Spinal cord (tissue), 10 donors: ENCODE measurements around the gene MINK1. TPM values are rescaled to one million over a fixed set of nuclear protein-coding genes. Genes with fewer than 3 reads are reported as not detected.
A peak's percentile ranks its signal among the peaks of the same experiment; 100 is the strongest.

Experiments used
- DNase-seq, 6 donors: peaks; one replicate each; pipeline versions ENCODE4 v3.0.0 to v3.0.0-alpha.2; 2013 to 2015; ENCODE audit warnings: low spot score in 6 of 6, low read depth in 4 of 6
- H3K27ac ChIP-seq: one replicate; pipeline ENCODE4 v1.5.1; 2013; ENCODE audit warnings: low read depth, low read length, control low read depth
- H3K27me3 ChIP-seq: one replicate; pipeline ENCODE4 v1.6.1; 2013; ENCODE audit warnings: low read length; ENCODE audit not compliant: control insufficient read depth, insufficient read depth
- H3K36me3 ChIP-seq: one replicate; pipeline ENCODE4 v1.6.1; 2013; ENCODE audit warnings: low read length; ENCODE audit not compliant: control insufficient read depth, insufficient read depth
- H3K4me1 ChIP-seq: one replicate; pipeline ENCODE4 v1.6.1; 2013; ENCODE audit warnings: low read length; ENCODE audit not compliant: control insufficient read depth, insufficient read depth
- H3K4me3 ChIP-seq: one replicate; pipeline ENCODE4 v1.5.1; 2013; ENCODE audit warnings: low read depth, low read length, control low read depth
- H3K9me3 ChIP-seq: one replicate; pipeline ENCODE4 v1.6.1; 2013; ENCODE audit warnings: low read length; ENCODE audit not compliant: control insufficient read depth, insufficient read depth
- WGBS: methylation state at CpG from one replicate; pipeline ENCODE4 v1.1.5; 2013; ENCODE audit warnings: missing lambda C conversion rate; ENCODE audit not compliant: insufficient coverage; 5-methylcytosine and 5-hydroxymethylcytosine counted together
- polyA plus RNA-seq, 2 donors: library from polyadenylated mRNA; unstranded; fragments of 120-200 nt; gene quantifications; one replicate each; pipeline ENCODE4 v1.2.1, GENCODE V29; 2013; ENCODE audit not compliant: insufficient read length in 2 of 2
- total RNA-seq, 2 donors: library from RNA; depleted of rRNA in 1 of 2; stranded (reverse); fragments of 120-200 nt in 1 of 2; fragments of >200 nt in 1 of 2; gene quantifications; one replicate each; pipeline versions ENCODE4 v1.2.3 to v1.2.4, GENCODE V29; 2013 to 2014
- donor health status: healthy.

The MINK1 gene
- total and polyA plus RNA-seq, 4 donors = 33.5 to 86.2 (median 51.1) TPM

GRCh38 chr17:4895657-4896331, 62.7 kb downstream of the MINK1 start:
- 66% methylated on average over 23 of the region's 27 CpGs for WGBS
- Histone ChIP-seq H3K27me3 (peaks cover 26% of the 10 kb centered on the region), H3K4me3 (no peak overlapping the region), H3K36me3 (peaks cover 90% of the 10 kb centered on the region), H3K9me3 (no peaks in the 10 kb centered on the region), H3K4me1 (peaks cover 26% of the 10 kb centered on the region), H3K27ac (no peak overlapping the region)
- DNase-seq = no peak

GRCh38 chr17:4896332-4897197, 63.4 kb downstream of the MINK1 start:
- peaks cover 34% of the 10 kb centered on the region for H3K4me1 ChIP-seq
- H3K27me3 ChIP-seq = peaks cover 34% of the 10 kb centered on the region
- 85% methylated on average over 13 of the region's 27 CpGs for WGBS
- no peaks in the 10 kb centered on the region for H3K9me3 ChIP-seq
- no peak overlapping the region for H3K4me3 ChIP-seq
- H3K27ac ChIP-seq = no peak overlapping the region
- peaks cover 90% of the 10 kb centered on the region for H3K36me3 ChIP-seq
- DNase-seq = no peak

DNA sequence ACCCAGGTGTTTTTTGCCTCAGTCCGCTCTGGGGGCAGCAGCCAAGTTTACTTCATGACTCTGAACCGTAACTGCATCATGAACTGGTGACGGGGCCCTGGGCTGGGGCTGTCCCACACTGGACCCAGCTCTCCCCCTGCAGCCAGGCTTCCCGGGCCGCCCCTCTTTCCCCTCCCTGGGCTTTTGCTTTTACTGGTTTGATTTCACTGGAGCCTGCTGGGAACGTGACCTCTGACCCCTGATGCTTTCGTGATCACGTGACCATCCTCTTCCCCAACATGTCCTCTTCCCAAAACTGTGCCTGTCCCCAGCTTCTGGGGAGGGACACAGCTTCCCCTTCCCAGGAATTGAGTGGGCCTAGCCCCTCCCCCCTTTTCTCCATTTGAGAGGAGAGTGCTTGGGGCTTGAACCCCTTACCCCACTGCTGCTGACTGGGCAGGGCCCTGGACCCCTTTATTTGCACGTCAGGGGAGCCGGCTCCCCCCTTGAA, 64.1 kb downstream of the MINK1 start:
- Histone ChIP-seq H3K4me3 (no peak overlapping the region), H3K9me3 (no peaks in the 10 kb centered on the region), H3K27ac (no peak overlapping the region), H3K4me1 (peaks cover 41% of the 10 kb centered on the region), H3K27me3 (peaks cover 37% of the 10 kb centered on the region), H3K36me3 (peaks cover 87% of the 10 kb centered on the region)
- WGBS = 79% methylated on average over 8 of the region's 10 CpGs
- DNase-seq = no peak

DNA sequence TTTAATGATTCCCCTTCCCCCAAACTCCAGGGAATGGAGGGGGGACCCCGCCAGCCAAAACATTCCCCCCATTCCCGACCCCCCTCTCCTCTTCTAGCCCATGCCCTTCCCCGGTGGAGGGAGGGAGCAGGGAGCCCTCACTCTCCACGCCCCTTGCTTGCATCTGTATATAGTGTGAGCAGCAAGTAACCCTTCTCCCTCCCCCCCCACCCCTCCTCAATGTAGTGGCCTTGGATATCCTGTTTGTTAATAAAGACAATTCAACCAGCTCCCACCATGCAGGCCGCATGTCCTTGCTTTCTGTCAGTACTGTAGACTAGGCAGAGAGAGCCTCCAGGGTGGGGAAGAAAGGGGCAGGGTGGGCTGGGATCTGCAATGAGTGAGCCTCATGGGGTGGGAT, 64.6 kb downstream of the MINK1 start:
- Histone ChIP-seq H3K27ac (no peak overlapping the region), H3K4me1 (peaks cover 46% of the 10 kb centered on the region), H3K9me3 (no peaks in the 10 kb centered on the region), H3K4me3 (no peak overlapping the region), H3K27me3 (peaks cover 37% of the 10 kb centered on the region), H3K36me3 (peaks cover 82% of the 10 kb centered on the region)
- no peak for DNase-seq
- no CpG with 5 or more reads among the region's 5 CpGs for WGBS

DNA sequence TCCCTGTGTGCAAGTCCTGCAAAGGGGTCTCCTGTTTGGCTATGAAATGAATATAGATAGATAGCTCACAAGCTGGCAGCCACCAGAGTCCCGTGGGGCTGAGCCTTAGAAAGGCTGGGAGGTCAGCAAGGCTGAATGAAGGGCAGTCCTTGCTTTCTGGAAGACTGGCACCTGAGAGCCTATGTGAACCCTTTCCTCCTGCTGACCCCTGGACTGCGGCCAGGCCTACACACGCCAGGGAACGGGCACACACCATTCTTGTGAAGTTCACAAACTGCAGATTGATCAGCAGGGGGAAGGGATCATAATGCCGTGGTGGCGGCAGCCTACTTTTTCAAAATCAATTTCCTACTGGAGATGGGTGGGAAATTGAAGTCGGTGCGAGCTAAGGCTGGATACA, 65.2 kb downstream of the MINK1 start:
- no peaks in the 10 kb centered on the region for H3K9me3 ChIP-seq
- no peak overlapping the region for H3K27ac ChIP-seq
- peaks cover 52% of the 10 kb centered on the region for H3K4me1 ChIP-seq
- DNase-seq = no peak
- H3K4me3 ChIP-seq = no peak overlapping the region
- peaks cover 39% of the 10 kb centered on the region for H3K27me3 ChIP-seq
- 75% methylated on average over 3 of the region's 8 CpGs for WGBS
- peaks cover 76% of the 10 kb centered on the region for H3K36me3 ChIP-seq

DNA sequence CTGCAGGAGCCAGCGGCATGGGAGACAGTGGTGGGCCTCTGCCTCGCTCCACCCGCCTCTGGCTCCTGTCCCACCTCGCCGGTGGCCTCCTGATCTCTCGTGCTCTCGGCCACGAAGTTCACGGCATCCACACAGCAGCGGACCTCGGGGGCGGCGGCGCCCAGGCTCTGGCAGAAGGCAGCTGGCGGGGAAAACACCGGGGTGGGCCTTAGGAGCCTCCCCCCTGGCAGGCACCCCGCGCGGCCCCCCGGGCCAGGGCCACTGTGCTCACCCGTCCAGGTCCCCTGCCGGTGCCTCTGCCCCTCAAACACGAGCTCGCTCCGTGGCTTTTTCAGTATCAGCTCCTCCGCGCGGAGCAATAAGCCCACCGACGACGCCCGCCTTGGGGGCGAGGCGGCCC, 65.8 kb downstream of the MINK1 start:
- no peak for DNase-seq
- H3K9me3 ChIP-seq = no peaks in the 10 kb centered on the region
- no peak overlapping the region for H3K4me3 ChIP-seq
- 21% methylated on average over 34 of the region's 34 CpGs for WGBS
- H3K27ac ChIP-seq = no peak overlapping the region
- peaks cover 39% of the 10 kb centered on the region for H3K27me3 ChIP-seq
- peaks cover 70% of the 10 kb centered on the region for H3K36me3 ChIP-seq
- peaks cover 52% of the 10 kb centered on the region for H3K4me1 ChIP-seq

DNA sequence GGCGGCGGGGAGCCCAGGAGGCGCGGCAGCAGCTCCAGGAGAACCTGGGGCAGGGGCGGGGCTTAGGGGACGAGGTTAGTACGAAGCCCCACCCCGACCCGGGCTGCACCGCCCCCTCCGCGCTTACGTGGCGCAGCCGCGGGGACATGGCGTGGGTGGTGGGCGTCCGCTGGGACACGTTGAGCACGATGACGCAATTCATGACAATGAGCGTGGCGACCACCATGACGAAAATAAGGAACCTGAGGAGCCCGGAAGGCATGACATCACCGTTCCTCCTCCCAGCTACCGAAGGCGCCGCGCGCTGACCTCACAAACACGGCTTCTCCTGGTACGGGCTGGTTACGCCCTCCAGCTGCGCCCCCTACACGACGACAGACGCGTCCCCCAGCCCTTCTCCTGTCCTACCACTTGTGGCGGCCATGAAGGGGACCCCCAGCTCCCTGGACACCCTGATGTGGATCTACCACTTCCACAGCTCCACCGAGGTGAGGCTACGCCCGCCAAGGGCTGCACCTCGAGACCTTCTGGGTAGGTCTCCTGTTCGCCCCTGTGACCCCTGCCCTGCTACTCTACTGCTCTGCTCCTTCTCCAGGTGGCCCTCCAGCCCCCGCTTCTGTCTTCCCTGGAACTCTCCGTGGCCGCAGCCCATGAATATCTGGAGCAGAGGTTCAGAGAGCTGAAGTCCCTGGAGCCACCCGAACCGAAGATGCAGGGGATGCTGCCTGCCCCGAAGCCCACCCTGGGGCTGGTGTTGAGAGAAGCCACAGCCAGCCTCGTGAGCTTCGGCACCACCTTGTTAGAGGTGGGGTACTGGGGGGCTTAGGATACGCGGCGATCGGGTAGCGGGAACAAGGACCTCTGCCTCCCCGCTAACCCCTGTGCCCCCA, 66.4 kb downstream of the MINK1 start, which contains the start of gene C17orf107:
Gene C17orf107 (plus strand): TSS at position 196 of the 890 bp plus-strand sequence. CDS start 227 bp downstream, at position 423.
- Histone ChIP-seq H3K4me1 (peaks cover 52% of the 10 kb centered on the region), H3K27me3 (peaks cover 41% of the 10 kb centered on the region), H3K27ac (no peak within 1 kb of the TSS), H3K9me3 (no peaks in the 10 kb centered on the region), H3K36me3 (peaks cover 64% of the 10 kb centered on the region), H3K4me3 (peak within 1 kb of the TSS; percentile 40)
- peak in 3 of 6 donors; percentile 45 to 90 (median 87) for DNase-seq
- WGBS = 13% methylated on average over 52 of the region's 60 CpGs

DNA sequence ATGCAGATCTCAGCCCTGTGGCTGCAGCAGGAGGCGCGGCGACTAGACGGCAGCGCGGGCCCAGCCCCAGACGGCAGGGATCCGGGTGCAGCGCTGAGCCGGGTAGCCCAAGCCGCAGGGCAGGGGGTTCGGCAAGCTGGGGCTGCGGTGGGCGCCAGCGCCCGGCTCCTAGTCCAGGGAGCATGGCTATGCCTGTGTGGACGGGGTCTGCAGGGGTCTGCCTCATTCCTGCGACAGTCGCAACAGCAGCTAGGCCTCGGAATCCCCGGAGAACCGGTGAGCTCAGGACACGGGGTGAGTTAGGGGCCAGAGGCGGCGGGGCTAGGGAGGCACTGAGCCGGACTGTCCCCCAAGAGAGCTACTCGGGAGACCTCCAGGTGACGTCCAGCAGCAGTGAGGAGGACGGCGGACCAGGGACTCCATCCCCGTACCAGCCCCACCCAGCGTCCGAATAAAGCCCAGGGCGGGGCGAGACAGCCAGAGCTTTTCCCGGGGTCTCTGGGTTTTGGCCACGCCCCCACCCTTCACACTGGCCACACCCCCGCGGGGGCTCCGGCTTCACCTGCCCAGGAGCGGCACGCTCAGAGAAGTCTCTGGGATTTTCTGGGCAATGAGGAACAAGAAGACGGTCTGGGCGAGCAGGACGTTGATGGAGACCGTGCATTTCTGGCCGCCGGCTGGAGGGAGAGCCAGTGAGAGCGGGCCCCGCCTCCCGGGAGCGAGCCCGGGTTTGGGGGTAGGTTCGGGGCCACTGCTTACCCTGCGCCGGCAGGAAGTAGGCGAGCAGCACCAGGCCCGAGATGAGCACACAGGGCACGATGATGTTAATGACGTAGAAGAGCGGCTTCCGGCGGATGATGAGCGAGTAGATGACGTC, 67.3 kb downstream of the MINK1 start:
- Histone ChIP-seq H3K36me3 (peaks cover 55% of the 10 kb centered on the region), H3K27me3 (peaks cover 41% of the 10 kb centered on the region), H3K4me3 (peak overlapping the region; percentile 40), H3K9me3 (no peaks in the 10 kb centered on the region), H3K4me1 (peaks cover 52% of the 10 kb centered on the region), H3K27ac (no peak overlapping the region)
- 15% methylated on average over 63 of the region's 65 CpGs for WGBS
- DNase-seq = peak in 2 of 6 donors; percentile 38 to 79
